PC-9 (cell line): ENCODE data around the gene UBE2V1.

Experiments
- EZH2 ChIP-seq: fragments of 200-600 bp; sonication (generic); IDR thresholded peaks from 2 replicates; pipeline ENCODE4 v1.8.0; 2017; ENCODE audit warnings: antibody characterized with exemption, low read depth
- TF ChIP-seq, protein P1 (sequence below): fragments of 200-600 bp; sonication (generic); conservative IDR thresholded peaks from 2 replicates; pipeline ENCODE4 v1.6.1; 2017; ENCODE audit warnings: mixed run types, antibody characterized with exemption, mild to moderate bottlenecking, moderate library complexity

DNA sequence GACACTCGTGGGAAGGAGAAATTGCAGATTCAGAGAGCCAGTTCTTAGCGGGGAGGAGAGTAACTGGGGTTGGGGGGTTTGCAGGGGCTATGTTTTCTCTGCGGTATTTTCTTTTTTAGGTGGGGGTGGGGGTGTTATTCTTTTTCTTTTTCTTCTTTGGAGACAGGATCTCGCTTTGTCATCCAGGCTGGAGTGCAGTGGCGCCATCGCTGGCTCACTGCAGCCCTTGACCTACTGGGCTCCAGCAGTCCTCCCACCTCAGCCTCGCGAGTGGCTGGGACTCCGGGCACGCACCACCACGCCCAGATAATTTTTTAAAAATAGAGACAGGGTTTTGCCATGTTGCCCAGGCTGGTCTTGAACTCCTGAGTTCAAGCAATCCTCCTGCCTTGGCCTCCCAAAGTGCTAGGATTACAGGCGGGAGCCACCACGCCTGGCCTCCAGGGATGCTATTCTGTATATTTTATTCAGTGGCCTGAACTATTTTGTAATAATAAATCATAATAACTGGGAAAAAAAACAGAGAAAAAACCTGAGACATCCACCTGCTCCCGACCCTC is 57.3 kb downstream of the UBE2V1 start:
- TF ChIP-seq, protein P1, sequence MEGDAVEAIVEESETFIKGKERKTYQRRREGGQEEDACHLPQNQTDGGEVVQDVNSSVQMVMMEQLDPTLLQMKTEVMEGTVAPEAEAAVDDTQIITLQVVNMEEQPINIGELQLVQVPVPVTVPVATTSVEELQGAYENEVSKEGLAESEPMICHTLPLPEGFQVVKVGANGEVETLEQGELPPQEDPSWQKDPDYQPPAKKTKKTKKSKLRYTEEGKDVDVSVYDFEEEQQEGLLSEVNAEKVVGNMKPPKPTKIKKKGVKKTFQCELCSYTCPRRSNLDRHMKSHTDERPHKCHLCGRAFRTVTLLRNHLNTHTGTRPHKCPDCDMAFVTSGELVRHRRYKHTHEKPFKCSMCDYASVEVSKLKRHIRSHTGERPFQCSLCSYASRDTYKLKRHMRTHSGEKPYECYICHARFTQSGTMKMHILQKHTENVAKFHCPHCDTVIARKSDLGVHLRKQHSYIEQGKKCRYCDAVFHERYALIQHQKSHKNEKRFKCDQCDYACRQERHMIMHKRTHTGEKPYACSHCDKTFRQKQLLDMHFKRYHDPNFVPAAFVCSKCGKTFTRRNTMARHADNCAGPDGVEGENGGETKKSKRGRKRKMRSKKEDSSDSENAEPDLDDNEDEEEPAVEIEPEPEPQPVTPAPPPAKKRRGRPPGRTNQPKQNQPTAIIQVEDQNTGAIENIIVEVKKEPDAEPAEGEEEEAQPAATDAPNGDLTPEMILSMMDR = no peak
- TF ChIP-seq EZH2 = no peak
